Fibroblast of pulmonary artery (primary cell): Measurements from ENCODE around the gene ZNF516.
A peak's percentile ranks its signal among the peaks of the same experiment; 100 is the strongest.

Source experiments
- DNase-seq: peaks from one replicate; pipeline ENCODE4 v3.0.0-alpha.2; 2010; ENCODE audit warnings: low read depth
- H3K4me3 ChIP-seq: replicated peaks from 2 replicates; pipeline ENCODE4 v1.5.1; 2011; ENCODE audit warnings: low read depth, mild to moderate bottlenecking, control low read depth, low read length, moderate library complexity
- TF ChIP-seq, protein P1 (sequence below): IDR thresholded peaks from 2 replicates; pipeline ENCODE4 v1.5.1; 2011; ENCODE audit warnings: mild to moderate bottlenecking, control low read depth, low read length, inconsistent platforms; ENCODE audit errors: missing control alignments

ZNF516 gene

DNA sequence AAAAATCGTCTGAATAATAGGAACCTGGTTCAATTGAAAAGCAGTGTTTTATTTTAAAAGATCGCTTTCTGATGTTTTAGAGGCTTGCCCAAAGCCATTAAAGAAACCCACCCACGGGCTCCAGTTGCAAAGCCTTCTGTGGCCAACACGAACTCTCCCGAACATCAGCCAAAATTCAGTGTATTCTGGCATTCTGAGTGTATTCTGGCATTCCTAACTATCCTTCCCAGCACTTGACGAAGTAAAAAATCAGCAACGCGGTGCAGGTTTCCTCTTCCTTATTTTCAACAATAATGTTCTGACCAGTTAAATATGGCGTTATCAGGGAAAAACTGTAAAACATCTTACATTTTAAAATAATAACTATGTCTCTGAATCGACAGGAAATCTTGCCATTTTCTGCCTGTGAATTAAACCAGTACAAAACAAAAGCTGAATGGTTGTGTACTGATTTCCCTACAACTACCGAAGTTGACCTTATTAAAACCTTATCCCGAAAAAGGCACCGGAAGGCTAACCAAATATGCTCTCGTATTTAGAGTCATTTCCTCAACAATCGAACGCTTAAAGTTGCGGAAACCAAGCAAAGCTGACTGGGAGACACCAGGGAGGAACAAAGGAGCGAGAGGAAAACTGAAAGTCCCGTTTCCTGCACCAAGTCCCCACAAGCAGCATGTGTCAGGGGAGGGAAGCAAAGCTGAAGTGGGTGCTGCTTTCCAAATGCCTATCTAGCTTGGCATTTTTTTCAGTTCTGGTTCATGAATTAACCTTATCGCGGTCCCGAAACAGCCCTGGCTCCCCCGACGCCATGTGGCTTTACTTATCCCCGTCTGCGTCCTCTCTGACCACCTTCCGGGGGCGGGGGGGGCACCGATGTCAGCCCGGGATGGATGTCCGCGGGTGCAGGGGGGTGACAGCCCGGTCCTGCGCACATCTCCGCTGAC is 44.3 kb downstream of the ZNF516 start:
- peak; percentile 78 for DNase-seq
- peak overlapping the region; percentile 47 for H3K4me3 ChIP-seq
- TF ChIP-seq, protein P1, sequence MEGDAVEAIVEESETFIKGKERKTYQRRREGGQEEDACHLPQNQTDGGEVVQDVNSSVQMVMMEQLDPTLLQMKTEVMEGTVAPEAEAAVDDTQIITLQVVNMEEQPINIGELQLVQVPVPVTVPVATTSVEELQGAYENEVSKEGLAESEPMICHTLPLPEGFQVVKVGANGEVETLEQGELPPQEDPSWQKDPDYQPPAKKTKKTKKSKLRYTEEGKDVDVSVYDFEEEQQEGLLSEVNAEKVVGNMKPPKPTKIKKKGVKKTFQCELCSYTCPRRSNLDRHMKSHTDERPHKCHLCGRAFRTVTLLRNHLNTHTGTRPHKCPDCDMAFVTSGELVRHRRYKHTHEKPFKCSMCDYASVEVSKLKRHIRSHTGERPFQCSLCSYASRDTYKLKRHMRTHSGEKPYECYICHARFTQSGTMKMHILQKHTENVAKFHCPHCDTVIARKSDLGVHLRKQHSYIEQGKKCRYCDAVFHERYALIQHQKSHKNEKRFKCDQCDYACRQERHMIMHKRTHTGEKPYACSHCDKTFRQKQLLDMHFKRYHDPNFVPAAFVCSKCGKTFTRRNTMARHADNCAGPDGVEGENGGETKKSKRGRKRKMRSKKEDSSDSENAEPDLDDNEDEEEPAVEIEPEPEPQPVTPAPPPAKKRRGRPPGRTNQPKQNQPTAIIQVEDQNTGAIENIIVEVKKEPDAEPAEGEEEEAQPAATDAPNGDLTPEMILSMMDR, result no peak

DNA sequence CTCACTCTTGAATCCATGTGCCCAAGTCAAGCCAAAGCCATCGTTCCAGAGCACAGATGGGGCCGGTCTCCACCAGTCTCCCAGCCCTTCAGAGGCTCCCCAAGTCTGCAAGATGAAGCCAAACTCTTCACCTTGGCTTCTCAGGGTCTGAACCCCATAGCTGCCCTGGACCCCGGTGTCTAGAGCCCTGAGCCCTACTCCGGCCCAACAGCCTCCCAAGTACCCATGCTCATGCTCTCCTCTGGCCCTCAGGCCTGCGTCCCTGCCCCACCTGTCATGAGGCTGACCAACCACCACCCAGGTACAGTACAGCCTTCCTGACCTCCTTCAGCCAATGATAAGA is 46.0 kb downstream of the ZNF516 start:
- TF ChIP-seq, protein P1, result no peak
- H3K4me3 ChIP-seq, result no peak overlapping the region

DNA sequence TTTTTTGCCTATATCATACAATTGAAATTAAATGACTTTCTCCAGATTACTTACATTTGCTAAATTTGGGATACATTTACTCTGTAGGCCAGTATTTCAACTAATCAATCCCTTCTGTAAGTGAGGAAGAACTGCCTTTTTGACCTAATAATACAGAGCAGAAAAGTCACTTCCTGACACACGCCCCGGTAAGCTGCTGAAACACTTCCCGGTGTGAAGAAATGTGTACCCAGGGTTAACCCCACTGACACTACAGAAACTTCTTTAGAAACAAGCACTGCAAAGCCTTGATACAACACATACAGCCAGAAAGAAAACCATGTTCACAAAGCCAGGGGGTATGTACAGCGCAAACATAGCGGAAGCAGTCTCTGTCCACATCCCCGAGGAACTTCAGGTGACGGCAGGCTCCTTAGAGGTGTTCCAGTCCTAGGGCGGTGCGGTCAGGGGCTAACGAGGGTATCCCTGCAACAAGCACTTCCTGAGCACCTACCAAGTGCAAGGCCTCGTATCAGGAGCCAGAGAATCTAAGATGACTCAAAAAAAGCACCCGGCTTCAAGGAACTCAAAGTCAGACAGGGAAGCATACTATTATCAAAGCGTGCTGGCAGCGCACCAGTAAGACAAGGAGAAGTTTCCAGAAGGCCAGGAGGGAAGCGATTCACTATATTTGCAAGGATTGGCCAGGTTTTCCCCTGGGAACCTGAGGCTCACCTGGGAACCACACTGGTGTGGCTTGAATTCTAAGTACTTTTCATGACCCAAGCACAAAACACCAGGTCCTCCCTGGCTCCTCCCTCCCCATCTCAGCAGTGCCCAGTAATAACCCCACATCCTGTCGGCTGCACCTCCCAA is 46.6 kb downstream of the ZNF516 start:
- no peak for DNase-seq
- TF ChIP-seq, protein P1, result no peak
- no peak overlapping the region for H3K4me3 ChIP-seq

More for the DNA sequence above, 46.0 kb downstream of the ZNF516 start:
- DNase-seq, result no peak

DNA sequence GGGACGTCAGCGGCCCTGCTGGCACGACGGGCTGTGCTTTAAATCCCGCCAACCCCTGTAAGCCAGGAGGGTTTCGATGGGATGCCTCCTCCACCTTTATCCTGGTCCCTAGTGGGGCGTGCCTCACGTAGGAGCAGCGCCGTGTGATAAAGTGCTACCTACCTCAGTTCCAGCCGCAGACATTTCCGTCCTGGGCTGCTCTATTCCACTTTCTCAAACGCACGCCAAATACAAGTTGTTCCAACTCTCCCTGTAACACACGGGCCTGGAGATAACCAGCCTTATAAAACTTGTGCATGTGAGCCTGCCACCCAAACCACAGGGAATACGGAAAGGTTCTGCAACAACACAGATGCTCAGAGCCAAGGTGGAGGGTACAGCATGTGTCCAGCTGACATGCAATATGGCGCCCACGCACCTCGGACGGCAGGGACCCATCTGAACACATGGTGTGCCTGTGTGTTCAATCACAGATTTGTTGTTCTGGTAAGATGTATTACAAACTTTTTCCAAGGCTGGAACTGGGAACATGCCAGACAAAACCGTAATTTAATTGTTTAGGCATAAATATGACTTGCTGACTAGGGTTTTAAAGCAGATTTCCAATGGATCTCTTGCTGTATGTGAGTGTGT is 47.7 kb downstream of the ZNF516 start:
- no peak overlapping the region for H3K4me3 ChIP-seq
- TF ChIP-seq, protein P1, result no peak
- peak; percentile 26 for DNase-seq

DNA sequence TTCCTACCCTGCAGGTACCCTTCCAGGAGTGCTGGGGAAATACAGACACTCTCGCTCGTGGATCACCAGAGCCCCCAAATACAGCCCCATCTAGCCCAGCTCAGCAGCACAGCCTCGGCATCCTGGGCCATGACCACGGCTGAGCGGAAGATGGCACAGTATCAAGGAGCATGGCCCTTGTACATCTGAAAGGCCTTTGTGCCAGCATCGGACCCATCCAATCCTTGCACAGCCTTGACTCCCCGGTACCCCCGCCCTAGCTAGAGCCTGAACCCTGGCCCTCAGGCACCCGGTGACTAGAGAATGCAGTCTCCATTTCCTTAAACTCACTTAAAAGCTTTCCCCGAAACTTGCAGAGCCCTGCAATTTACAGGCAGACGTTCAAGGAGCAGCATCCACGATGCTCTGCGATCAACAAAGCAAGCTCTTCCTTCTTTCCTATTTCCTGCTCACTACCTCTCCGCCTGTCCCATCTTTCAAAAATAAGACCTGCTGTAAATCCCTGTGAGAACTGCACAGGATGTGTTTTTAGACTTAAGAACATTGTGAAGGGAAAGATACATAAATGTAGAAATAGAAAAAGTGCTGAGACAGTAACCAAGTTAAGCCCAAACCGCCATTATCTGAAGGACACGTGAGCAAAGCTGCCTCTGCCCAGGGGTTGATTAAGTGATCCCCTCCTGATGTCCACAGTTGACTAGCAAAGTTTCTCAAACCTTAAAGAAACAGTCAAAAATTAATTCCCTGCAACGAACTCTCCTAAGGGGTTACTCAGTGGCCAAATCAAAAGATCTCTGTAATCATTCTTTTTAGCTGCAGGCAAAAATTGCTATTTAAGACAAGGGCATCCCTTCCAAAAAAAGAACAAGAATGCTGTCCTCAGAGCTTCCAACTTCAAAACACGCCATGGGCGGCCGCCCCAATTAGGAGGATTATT is 48.5 kb downstream of the ZNF516 start:
- H3K4me3 ChIP-seq, result no peak overlapping the region
- TF ChIP-seq, protein P1, result no peak
- DNase-seq, result no peak

DNA sequence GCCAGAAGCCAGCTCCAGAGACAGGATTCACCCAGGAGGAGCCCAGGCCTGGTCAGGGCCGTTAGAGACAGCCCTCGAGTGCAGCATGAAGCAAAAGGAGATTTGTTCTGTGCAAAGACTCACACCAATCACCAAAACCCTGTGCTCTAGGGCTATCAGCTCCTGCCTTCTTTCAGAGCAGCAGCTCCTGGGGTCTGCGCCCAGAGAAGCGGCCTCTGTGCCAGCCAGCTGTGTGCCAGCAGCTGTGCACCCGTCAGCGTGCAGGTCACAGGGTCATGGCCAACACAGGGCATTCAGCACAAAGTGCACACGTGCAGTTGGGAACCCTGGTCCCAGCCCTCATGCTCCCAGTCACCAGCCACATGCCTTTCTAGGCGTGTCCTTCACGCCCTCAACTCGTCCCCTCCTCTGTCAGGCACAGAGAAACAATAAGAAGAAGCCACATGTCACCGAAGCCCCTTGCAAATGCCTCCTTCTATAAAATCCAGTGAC is 49.3 kb downstream of the ZNF516 start:
- no peak for DNase-seq
- no peak overlapping the region for H3K4me3 ChIP-seq
- TF ChIP-seq, protein P1, result no peak
